SU-DHL-6 (cell line): ENCODE measurements around the gene GRIK3.

Source experiments
- H2AFZ ChIP-seq: fragments of 200-600 bp; sonication (generic); 2 replicates; pipeline ENCODE4 v1.6.1; 2014; ENCODE audit warnings: low read depth, mild to moderate bottlenecking, moderate library complexity, mixed read lengths, antibody characterized with exemption, low read length; ENCODE audit not compliant: severe bottlenecking
- H3F3A ChIP-seq: fragments of 200-600 bp; shearing (Covaris generic); 2 replicates; pipeline ENCODE4 v1.6.0; 2016; ENCODE audit warnings: antibody characterized with exemption, mild to moderate bottlenecking; ENCODE audit not compliant: insufficient read depth
- H3K27ac ChIP-seq: fragments of 200-600 bp; sonication (generic); 2 replicates; pipeline ENCODE4 v1.5.1; 2016; ENCODE audit warnings: low read depth, mild to moderate bottlenecking, low read length, moderate library complexity, mixed read lengths
- H3K27me3 ChIP-seq: fragments of 200-600 bp; sonication (generic), shearing (Covaris generic); 2 replicates; pipeline ENCODE4 v1.6.0; 2014; ENCODE audit warnings: mild to moderate bottlenecking, low read length
- H3K36me3 ChIP-seq: fragments of 200-600 bp; sonication (generic); 2 replicates; pipeline ENCODE4 v1.6.1; 2014; ENCODE audit warnings: mild to moderate bottlenecking, low read length, mixed read lengths
- H3K4me2 ChIP-seq: fragments of 300-600, 200-600 bp; shearing (Covaris generic), sonication (generic); 2 replicates; pipeline ENCODE4 v1.6.0; 2014; ENCODE audit warnings: low read length, low read depth, mild to moderate bottlenecking; ENCODE audit not compliant: poor library complexity, severe bottlenecking
- H3K4me3 ChIP-seq: fragments of 200-600 bp; sonication (generic); 2 replicates; pipeline ENCODE4 v1.5.1; 2014; ENCODE audit warnings: antibody characterized with exemption, low read length, mild to moderate bottlenecking, mixed read lengths; ENCODE audit not compliant: insufficient read depth, poor library complexity, severe bottlenecking
- H3K79me2 ChIP-seq: fragments of 200-600 bp; sonication (generic); 2 replicates; pipeline ENCODE4 v1.6.1; 2014; ENCODE audit warnings: mild to moderate bottlenecking, low read length, moderate library complexity; ENCODE audit not compliant: insufficient read depth
- H3K9ac ChIP-seq: fragments of 200-600 bp; sonication (generic); 2 replicates; pipeline ENCODE4 v1.7.0; 2014; ENCODE audit warnings: mild to moderate bottlenecking, low read length
- H3K9me2 ChIP-seq: fragments of 200-600 bp; sonication (generic); replicated peaks from 2 replicates; pipeline ENCODE4 v1.6.1; 2014; ENCODE audit warnings: low read length; ENCODE audit not compliant: insufficient read depth
- H3K9me3 ChIP-seq: fragments of 200-600 bp; sonication (generic); 2 replicates; pipeline ENCODE4 v1.6.1; 2014; ENCODE audit warnings: low read length, mixed read lengths; ENCODE audit not compliant: insufficient read depth
- H4K20me1 ChIP-seq: fragments of 200-600 bp; sonication (generic); 2 replicates; pipeline ENCODE4 v1.6.1; 2014; ENCODE audit warnings: low read depth, mild to moderate bottlenecking, antibody characterized with exemption, low read length, moderate library complexity, mixed read lengths
- CTCF ChIP-seq: fragments of 200-600 bp; sonication (generic); IDR thresholded peaks from one replicate; pipeline ENCODE4 v1.5.1; 2017; ENCODE audit warnings: antibody characterized with exemption, mild to moderate bottlenecking, low read length, moderate library complexity; ENCODE audit not compliant: insufficient read depth, poor library complexity, severe bottlenecking
- EZH2phosphoT487 ChIP-seq: fragments of 200-600 bp; sonication (generic), shearing (Covaris generic); conservative IDR thresholded peaks from 2 replicates; pipeline ENCODE4 v1.6.1; 2018; ENCODE audit warnings: mild to moderate bottlenecking, antibody characterized with exemption, low read length, moderate library complexity, mixed read lengths

GRIK3 gene

GRCh38 chr1:36941316-36941978 is 92.9 kb downstream of the GRIK3 start:
- Histone ChIP-seq H3K9ac (no peak overlapping the region), H3K9me3 (no peaks in the 10 kb centered on the region), H3K27ac (no peak overlapping the region), H3K4me2 (no peak overlapping the region), H3K36me3 (no peaks in the 10 kb centered on the region), H3F3A (no peaks in the 10 kb centered on the region), H4K20me1 (no peaks in the 10 kb centered on the region), H3K79me2 (no peaks in the 10 kb centered on the region), H3K27me3 (no peaks in the 10 kb centered on the region), H3K9me2 (no peaks in the 10 kb centered on the region), H3K4me3 (no peak overlapping the region), H2AFZ (no peak overlapping the region)
- TF ChIP-seq EZH2phosphoT487, result no peak
- no peak for TF ChIP-seq CTCF

DNA sequence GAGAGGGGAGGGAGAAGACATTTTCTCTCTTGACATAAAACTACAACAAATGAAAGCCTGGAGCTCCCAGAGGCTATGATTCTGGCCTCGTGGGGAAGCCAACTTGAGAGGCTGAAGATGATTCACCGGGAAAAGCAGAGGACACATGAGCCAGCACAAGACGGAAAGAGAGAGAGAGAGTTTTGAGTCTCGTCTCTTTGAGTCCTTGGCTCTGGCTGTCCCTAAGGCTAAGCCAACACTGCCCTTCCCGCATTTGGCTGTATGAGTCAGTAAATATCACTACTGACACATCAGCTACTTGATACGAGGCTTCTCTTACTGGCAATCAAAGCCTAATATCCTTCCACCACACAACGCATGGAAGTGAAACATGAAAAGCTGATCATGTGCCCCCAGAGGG is 95.5 kb downstream of the GRIK3 start:
- TF ChIP-seq CTCF (no peak), EZH2phosphoT487 (no peak)
- Histone ChIP-seq H3K36me3 (no peaks in the 10 kb centered on the region), H3K79me2 (no peaks in the 10 kb centered on the region), H3K27ac (no peak overlapping the region), H3K27me3 (no peaks in the 10 kb centered on the region), H3K4me2 (no peak overlapping the region), H3K9ac (no peak overlapping the region), H3K4me3 (no peak overlapping the region), H2AFZ (no peak overlapping the region), H3K9me2 (no peaks in the 10 kb centered on the region), H3K9me3 (no peaks in the 10 kb centered on the region), H3F3A (no peaks in the 10 kb centered on the region), H4K20me1 (no peaks in the 10 kb centered on the region)

DNA sequence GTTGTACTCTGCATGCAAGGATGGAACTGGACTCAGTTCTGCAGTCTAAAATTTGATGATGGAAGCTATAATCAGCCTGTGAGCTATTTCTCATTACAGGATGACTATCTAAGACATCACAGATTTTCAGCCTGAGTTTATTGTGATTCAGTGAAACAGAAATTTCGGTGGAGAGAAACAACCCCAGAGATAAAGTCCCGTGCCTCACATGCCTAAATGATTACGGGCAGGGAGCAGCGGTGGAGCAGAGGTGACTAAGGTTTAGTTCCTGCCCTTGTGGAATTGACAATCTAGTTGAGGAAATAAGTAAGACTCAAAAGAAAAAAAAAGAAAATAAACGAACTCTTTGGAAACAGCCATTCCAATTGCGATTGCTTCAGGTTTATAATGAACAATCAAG is 96.9 kb downstream of the GRIK3 start:
- Histone ChIP-seq H3K4me3 (no peak overlapping the region), H3F3A (no peaks in the 10 kb centered on the region), H4K20me1 (no peaks in the 10 kb centered on the region), H3K36me3 (no peaks in the 10 kb centered on the region), H3K4me2 (no peak overlapping the region), H2AFZ (no peak overlapping the region), H3K79me2 (no peaks in the 10 kb centered on the region), H3K9me2 (no peaks in the 10 kb centered on the region), H3K27me3 (no peaks in the 10 kb centered on the region), H3K9ac (no peak overlapping the region), H3K27ac (no peak overlapping the region), H3K9me3 (no peaks in the 10 kb centered on the region)
- TF ChIP-seq EZH2phosphoT487 (no peak), CTCF (no peak)
